ENCODE results near the gene POP7. TPM values are rescaled to one million over a fixed set of nuclear protein-coding genes. Genes with fewer than 3 reads are reported as not detected.

POP7 gene
- total RNA-seq, 1 experiment from 2014 or later: 96.9 TPM

- Histone ChIP-seq H2BK12ac (ENCODE audit: insufficient read length, low read depth, low read length) (no peak overlapping the region), H4K5ac (ENCODE audit: insufficient read length, low read depth, low read length) (no peak overlapping the region), H3K27me3 (ENCODE audit: insufficient read depth, low read length) (no peaks in the 10 kb centered on the region), H2AFZ (ENCODE audit: low read length) (no peak overlapping the region), H3K23ac (ENCODE audit: insufficient read length, low read depth, low read length) (no peak overlapping the region), H3K27ac (ENCODE audit: insufficient read length, low read depth, low read length) (no peak overlapping the region), H2BK15ac (ENCODE audit: low read depth, low read length) (no peak overlapping the region), H2AK5ac (ENCODE audit: insufficient read length, low read length) (no peak overlapping the region), H3K14ac (ENCODE audit: insufficient read depth, low read length) (no peak overlapping the region), H4K91ac (ENCODE audit: insufficient read length, low read depth, low read length) (no peak overlapping the region), H4K20me1 (ENCODE audit: control insufficient read depth, insufficient read depth, insufficient read length) (no peaks in the 10 kb centered on the region), H3K4me2 (ENCODE audit: insufficient read depth, insufficient read length, low read length) (no peak overlapping the region), H2BK5ac (ENCODE audit: insufficient read length, low read length) (no peak overlapping the region), H4K8ac (replicated peaks; ENCODE audit: insufficient read length, low read depth, low read length) (no peak overlapping the region), H3K79me1 (ENCODE audit: insufficient read depth, low read depth, low read length, poor library complexity, severe bottlenecking) (peaks cover 5% of the 10 kb centered on the region), H2BK120ac (ENCODE audit: low read depth, low read length, poor library complexity, severe bottlenecking) (no peak overlapping the region), H3K9ac (ENCODE audit: extremely low read depth, insufficient read length, low read length) (no peak overlapping the region), H3T11ph (ENCODE audit: low read length) (no peak overlapping the region), H2BK20ac (ENCODE audit: low read depth, low read length, poor library complexity, severe bottlenecking) (no peak overlapping the region), H3K79me2 (ENCODE audit: insufficient read depth, low read length) (peaks cover 30% of the 10 kb centered on the region; the same call in 1 of the 2 replicates), H3K9me3 (ENCODE audit: control insufficient read depth, low read depth, low read length) (no peaks in the 10 kb centered on the region), H3K23me2 (ENCODE audit: insufficient read length, low read depth, low read length, poor library complexity, severe bottlenecking) (peaks cover 12% of the 10 kb centered on the region), H3K18ac (ENCODE audit: insufficient read length, low read depth, low read length) (no peak overlapping the region), H3K4ac (ENCODE audit: low read depth, low read length) (no peak overlapping the region), H3K56ac (ENCODE audit: insufficient read length, low read depth, low read length) (no peak overlapping the region), H3K4me1 (ENCODE audit: insufficient read depth, low read length) (0 out of 2 replicates have a peak, but pooled peaks cover 5% of the 10 kb centered on the region)
- no peak overlapping the region for H3K4me3 Mint-ChIP-seq
- DNase-seq: no peak
- WGBS (ENCODE audit: extremely low coverage, insufficient read length, low lambda C conversion rate): no CpG with 5 or more reads among the region's 16 CpGs
- no peak for TF ChIP-seq CTCF (conservative IDR thresholded peaks at IDR 0.05)
- H3K4me1 Mint-ChIP-seq: peaks cover 22 to 30% of the 10 kb centered on the region in 2 experiments
- peaks cover 2% of the 10 kb centered on the region; the same call in 1 of the 2 replicates for H3K27me3 Mint-ChIP-seq (ENCODE audit: low read depth)
- H3K9me3 Mint-ChIP-seq: no peaks in the 10 kb centered on the region
- H3K36me3 Mint-ChIP-seq (ENCODE audit: insufficient read depth in 1 of 3, low read depth in 3 of 3): peaks cover 35 to 69% (median 64%) of the 10 kb centered on the region in 3 experiments
- peak overlapping the region in 2 of 3 experiments; percentile 75 to 93; a peak in 5 of 7 replicates for H3K27ac Mint-ChIP-seq
Measured at GRCh38 chr7:100688326-100688860, 17.5 kb upstream of the POP7 start.
